Dendritic cell treated with granulocyte-macrophage colony-stimulating factor and Interleukin-4, amounts not matched to agents 40 ng/mL and 50 ng/mL, for 4 days (primary cell): ENCODE results near the gene VASH1.

Experiments used
- H3K27ac Mint-ChIP-seq: one replicate; pipeline ENCODE4 v1.8.0; 2022; ENCODE audit warnings: mild to moderate bottlenecking, mixed read lengths
- H3K27me3 Mint-ChIP-seq: one replicate; pipeline ENCODE4 v1.8.0; 2022; ENCODE audit warnings: mild to moderate bottlenecking, mixed read lengths
- H3K36me3 Mint-ChIP-seq: one replicate; pipeline ENCODE4 v1.8.0; 2022; ENCODE audit warnings: low read depth, mixed read lengths
- H3K4me1 Mint-ChIP-seq: one replicate; pipeline ENCODE4 v1.8.0; 2022; ENCODE audit warnings: low read depth, mixed read lengths
- H3K4me3 Mint-ChIP-seq: one replicate; pipeline ENCODE4 v1.8.0; 2022; ENCODE audit warnings: mild to moderate bottlenecking, moderate library complexity, mixed read lengths
- H3K9me3 Mint-ChIP-seq: one replicate; pipeline ENCODE4 v1.8.0; 2022; ENCODE audit warnings: mixed read lengths
- intact Hi-C: fragments of 100-400 bp; cut with micrococcal nuclease; formaldehyde crosslinking; loops from one replicate; pipeline ENCODE4 v1.15.0; 2022

VASH1 gene

DNA sequence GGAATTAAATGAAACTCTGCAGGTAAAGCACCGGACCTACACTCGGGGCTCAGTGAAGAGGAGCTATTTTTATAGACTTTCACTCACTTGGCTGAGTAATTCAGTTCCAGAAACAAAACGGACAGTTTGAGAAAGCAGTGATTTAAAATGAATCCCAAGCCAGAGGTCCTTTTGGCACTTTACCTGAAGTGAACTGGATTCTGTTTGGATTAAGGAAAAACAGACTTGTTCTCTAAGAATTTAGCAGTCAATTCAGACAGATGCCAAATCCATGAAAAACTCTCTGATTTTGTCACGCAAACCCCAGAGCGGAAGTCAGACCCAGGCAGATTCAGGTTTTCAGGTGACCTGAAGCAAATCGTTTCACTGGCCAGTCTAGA is 4.9 kb upstream of the VASH1 start:
- Mint-ChIP-seq H3K4me3 (no peak overlapping the region), H3K36me3 (no peaks in the 10 kb centered on the region), H3K4me1 (peaks cover 58% of the 10 kb centered on the region)

DNA sequence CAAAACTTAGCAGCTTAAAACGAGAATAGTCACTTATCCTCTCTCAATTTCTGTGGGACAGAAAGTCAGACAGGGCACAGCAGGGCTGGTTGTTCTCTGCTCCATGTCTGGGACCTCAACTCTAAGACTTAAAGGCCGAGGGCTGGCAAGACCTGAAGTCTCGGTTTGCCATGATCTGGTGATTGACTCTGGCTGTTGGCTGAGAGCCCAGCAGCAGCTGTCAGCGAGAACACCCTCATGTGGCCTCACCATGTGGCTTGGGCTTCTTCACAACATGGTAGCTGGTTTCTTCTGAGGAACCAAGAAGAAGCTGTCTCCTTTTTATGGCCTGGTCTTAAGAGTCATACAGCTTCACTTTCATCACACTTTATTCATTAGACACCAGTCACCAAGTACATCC is 1.7 kb upstream of the VASH1 start:
- H3K4me3 Mint-ChIP-seq: no peak overlapping the region

More for the DNA sequence above, 4.9 kb upstream of the VASH1 start:
- intact Hi-C loops: no loop called here
- Mint-ChIP-seq H3K9me3 (no peaks in the 10 kb centered on the region), H3K27ac (peak overlapping the region; percentile 21), H3K27me3 (peaks cover 4% of the 10 kb centered on the region)

DNA sequence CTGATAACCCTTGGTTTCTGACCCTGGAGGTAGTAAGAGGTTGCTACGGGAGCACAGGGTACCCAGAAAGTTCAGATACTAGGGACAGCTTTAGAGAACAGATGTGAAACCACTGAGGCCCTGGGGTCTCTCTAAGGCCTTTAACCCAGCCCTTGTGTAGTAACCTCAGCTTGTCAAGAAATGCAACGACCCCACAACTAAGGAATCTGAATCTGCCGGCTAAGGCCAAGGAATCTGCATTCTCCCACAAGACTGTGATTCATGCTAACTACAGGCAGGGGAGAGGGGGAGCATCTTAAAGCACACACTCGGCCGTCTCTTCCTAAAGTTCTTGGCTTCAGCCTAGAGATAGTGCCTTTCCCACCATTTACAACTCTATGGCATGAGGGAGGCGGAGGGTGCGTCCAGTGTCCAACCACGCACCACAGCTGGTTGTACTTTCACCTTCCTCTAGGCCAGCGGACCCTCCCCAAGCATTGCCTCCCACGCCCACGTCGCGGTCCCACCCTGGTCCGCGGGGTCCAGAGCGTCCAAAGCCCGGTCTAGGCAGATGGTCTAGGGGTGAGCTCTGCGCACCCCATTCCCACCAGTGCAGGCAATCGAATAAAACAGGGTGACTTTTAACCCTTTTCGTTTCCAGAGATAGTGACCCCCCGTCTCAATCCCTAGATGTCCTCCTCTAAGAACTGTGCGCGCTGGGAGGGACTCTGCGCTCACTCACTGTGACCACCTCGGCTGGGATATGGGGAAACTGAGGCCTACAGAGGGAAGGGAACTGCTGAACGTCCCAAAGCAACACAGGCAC is 735 bp upstream of the VASH1 start:
- Mint-ChIP-seq H3K9me3 (no peaks in the 10 kb centered on the region), H3K27me3 (peaks cover 2% of the 10 kb centered on the region), H3K36me3 (peaks cover 25% of the 10 kb centered on the region), H3K4me3 (peak overlapping the region; percentile 88), H3K4me1 (peaks cover 67% of the 10 kb centered on the region), H3K27ac (peak overlapping the region; percentile 81)
- intact Hi-C loops: loop anchor here (5.0 kb wide), 1 partner anchor 38 kb away; no protein-coding TSS in a partner anchor

More for the DNA sequence above, 1.7 kb upstream of the VASH1 start:
- no peaks in the 10 kb centered on the region for H3K9me3 Mint-ChIP-seq
- H3K27ac Mint-ChIP-seq: no peak overlapping the region
- intact Hi-C loops: no loop called here
- H3K4me1 Mint-ChIP-seq: peaks cover 63% of the 10 kb centered on the region
- peaks cover 16% of the 10 kb centered on the region for H3K36me3 Mint-ChIP-seq
- H3K27me3 Mint-ChIP-seq: peaks cover 4% of the 10 kb centered on the region

DNA sequence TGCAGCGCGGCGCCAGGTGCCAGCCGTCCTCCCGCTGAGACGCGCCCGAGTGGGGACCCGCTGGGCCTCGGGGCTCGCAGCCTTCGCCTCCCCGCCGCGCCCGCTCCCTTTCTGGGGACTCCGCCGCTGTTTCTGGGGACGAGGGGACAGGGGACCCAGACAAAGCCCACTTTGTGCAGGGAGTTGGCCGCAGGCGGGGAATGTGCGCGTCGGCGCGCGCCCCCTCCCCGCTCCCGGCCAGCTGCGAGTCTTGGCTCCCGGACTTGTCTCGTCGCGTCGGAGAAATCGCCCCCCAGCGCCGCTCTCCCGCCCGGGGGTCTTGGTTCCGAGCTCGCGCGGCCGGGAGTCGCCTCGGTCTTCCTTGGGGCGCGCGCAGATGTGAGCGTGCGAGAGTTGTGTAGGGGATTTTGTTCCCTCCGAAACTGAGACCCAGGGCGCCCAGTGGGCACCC is 717 bp downstream of the VASH1 start:
- intact Hi-C loops: loop anchor here (5.0 kb wide), 1 partner anchor 40 kb away; no protein-coding TSS in a partner anchor
- H3K4me1 Mint-ChIP-seq: peaks cover 73% of the 10 kb centered on the region
- peak overlapping the region; percentile 88 for H3K4me3 Mint-ChIP-seq
- H3K27me3 Mint-ChIP-seq: peaks cover 2% of the 10 kb centered on the region
- H3K36me3 Mint-ChIP-seq: peaks cover 38% of the 10 kb centered on the region
- H3K9me3 Mint-ChIP-seq: no peaks in the 10 kb centered on the region
- H3K27ac Mint-ChIP-seq: peak overlapping the region; percentile 86

DNA sequence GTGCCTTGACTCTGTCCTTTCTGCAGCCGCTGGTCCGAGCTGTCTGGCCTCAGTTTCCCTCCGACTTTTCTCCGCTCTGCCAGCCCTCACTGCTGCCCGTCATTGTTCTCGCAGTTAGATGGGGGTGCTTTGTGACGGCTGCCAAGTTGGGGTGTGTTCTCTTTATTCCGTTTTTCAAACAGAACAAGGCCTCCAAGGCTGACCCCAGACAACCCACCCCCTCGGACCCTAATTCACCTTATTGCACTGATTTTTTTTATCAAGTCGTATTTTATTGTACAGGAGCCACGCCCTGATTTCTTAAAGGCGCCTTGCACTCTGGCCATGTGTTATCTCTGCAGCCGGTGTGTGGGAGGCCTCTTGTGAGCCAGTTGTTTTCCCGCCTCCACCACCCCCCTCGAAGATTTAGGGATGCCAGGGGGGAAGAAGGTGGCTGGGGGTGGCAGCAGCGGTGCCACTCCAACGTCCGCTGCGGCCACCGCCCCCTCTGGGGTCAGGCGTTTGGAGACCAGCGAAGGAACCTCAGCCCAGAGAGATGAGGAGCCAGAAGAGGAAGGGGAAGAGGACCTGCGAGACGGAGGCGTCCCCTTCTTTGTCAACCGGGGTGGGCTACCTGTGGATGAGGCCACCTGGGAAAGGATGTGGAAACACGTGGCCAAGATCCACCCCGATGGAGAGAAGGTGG is 1.3 kb downstream of the VASH1 start:
- Mint-ChIP-seq H3K4me1 (peaks cover 77% of the 10 kb centered on the region), H3K27me3 (peaks cover 2% of the 10 kb centered on the region), H3K4me3 (peak overlapping the region; percentile 88), H3K36me3 (peaks cover 38% of the 10 kb centered on the region), H3K9me3 (no peaks in the 10 kb centered on the region), H3K27ac (peak overlapping the region; percentile 86)
- intact Hi-C loops: loop anchor here (5.0 kb wide), 1 partner anchor 40 kb away; no protein-coding TSS in a partner anchor

DNA sequence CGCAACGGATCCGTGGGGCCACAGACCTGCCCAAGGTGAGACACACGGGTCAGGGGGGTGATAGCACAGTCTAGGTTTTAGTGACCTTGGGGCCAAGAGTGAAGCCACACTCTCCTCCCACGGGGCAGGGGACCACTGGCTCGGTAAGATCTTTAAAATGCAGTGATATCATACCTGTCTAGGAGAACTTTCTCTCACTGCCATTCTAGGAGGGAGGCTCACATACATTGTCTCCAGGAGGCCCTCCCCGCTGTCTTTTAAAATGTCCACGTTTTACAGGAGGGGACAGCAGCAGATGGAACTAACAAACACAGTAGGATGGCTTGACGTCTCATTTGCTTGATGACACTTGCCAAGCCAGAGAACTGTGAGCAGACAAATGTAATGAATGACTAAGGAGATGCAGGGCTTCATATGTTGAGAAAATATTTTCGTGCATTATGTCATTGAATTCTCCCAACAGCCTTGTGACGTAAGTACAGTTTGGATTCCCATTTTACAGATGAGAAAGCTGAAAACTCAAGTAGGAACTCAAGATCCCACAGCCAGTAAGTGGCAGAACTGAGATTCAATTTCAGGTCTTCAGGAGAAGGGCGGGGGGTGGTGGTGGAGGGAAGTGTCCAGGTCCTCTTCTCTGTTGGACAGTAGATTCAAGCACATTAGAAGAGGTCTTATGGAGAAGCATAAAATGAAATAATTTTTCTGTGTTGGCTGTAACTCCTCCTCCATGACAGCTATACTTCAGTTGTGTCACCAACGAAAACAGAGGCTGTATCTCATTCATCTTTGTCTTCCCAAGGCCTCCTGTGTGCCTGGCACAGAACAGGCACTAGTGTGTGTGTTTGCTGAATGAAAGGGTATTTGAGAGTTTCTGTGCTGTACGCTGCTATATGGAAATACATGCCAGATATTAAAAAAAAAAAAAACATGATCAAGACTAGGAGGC is 2.1 kb downstream of the VASH1 start:
- Mint-ChIP-seq H3K27ac (peak overlapping the region; percentile 86), H3K36me3 (peaks cover 38% of the 10 kb centered on the region), H3K9me3 (no peaks in the 10 kb centered on the region), H3K27me3 (no peaks in the 10 kb centered on the region), H3K4me1 (peaks cover 79% of the 10 kb centered on the region), H3K4me3 (peak overlapping the region; percentile 88)
- intact Hi-C loops: loop anchor here (5.0 kb wide), 1 partner anchor 41 kb away; no protein-coding TSS in a partner anchor

DNA sequence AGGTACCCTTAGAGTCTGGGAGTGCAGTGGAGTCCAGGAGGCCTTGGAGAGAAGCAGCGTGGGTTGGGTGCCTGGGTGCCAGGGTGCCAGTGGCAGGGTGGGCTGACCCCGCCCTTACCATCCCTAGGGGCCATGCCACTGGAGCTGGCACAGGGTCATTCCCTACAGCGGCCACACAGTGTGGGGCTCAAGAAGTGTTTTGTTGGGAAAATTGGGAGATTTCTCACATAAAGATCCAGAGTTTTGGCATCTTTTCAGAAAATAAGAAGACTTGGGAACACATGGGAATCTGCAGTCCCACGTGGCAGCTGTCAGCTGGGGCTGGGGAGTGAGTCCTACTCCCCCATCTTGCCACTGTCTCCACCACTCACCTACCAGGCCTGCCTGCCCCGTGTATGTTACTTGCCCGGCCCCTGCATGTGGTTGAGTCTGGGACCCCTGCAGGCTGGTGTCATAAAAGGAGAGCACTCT is 4.2 kb downstream of the VASH1 start:
- Mint-ChIP-seq H3K27ac (no peak overlapping the region), H3K4me1 (peaks cover 82% of the 10 kb centered on the region)

DNA sequence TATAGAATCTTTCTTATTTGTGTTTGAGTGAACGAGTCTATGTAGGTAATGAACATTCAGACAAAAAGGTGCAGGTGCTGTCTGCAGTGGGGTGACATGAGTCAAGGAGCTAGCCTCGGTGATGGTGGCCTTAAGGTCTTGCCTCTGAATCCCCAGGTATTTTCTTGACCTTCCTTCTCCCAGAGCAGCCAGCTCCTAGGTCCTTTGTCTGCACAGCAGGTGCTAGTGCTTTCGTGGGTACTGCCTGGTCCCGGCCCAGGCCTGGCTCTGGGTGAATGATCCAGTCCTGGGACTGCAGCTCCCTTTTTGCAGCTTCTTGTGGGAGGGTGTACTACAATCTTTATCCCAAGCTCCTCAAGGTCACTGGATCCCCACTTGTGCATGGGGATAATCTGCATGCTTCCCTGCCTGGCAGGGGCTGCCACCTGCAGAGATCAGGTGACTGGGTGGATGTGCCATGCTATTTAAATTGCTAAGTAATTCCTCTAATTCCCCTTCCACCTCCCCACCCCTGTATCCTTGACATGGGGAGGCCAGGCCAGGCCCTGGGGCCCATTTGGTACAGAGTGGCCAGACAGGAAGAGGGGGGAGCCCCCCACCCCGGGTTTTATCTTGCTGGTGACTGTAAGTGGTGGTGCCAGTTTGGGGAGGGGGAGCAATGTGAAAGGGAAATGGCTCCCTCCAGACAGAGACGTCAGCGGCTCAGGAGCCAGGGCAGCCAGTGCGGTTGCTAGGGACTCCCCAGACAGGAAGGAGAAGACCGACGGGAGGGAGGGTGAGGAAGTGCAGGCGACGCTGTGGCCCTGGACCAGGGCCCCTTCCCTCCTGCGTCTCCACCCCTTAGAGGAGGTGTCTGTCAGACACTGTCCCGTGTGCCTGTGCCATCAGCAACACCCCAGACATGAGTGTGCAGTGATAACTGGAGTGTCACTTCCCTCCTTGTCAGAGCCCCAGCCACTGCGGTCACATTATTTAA is 6.7 kb downstream of the VASH1 start:
- Mint-ChIP-seq H3K9me3 (no peaks in the 10 kb centered on the region), H3K27me3 (no peaks in the 10 kb centered on the region), H3K27ac (peak overlapping the region; percentile 77), H3K4me3 (peak overlapping the region; percentile 33), H3K36me3 (peaks cover 57% of the 10 kb centered on the region), H3K4me1 (peaks cover 95% of the 10 kb centered on the region)
- intact Hi-C loops: no loop called here

More for the DNA sequence above, 4.2 kb downstream of the VASH1 start:
- Mint-ChIP-seq H3K36me3 (peaks cover 56% of the 10 kb centered on the region), H3K27me3 (no peaks in the 10 kb centered on the region), H3K9me3 (no peaks in the 10 kb centered on the region), H3K4me3 (no peak overlapping the region)
- intact Hi-C loops: no loop called here

DNA sequence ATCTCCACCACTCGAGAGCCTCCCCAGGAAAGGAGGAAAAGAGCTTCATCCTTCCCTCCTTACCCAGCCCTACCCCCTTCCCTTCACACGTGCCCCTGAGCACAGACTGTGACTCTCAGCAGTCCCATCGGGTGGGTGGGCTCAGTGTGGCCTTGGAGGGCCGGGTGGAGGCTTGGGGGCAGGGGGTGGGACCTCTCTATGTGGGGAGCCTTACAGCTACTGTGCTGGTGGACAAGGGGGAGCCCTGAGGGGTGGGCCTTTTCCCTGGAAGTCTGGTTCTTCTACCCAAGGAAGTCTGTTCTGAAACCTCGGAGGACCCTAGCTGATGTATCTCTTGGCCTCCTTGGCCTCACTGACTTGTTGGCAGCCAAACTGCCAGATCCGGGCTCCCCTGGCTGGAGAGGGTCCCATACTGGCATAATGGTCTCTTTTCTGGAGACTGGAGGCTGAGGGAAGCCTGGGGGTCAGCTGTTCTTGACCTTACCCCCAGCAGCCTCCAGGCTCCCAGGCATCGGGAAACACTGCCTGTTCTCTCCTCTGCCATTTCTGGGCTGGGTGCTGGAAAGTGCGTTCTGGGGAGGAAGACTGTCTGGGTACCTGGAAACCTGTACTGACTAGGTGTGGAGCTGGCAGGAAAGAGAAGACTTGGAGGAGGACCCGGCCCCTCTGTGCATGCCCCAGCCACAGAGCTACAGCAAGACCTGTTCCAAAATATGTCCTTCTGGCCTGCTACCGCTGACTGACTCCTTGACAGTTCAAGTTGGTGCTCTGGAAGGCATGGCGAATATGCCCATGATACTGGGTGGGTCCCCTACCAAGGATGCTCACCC is 7.6 kb downstream of the VASH1 start:
- intact Hi-C loops: no loop called here

DNA sequence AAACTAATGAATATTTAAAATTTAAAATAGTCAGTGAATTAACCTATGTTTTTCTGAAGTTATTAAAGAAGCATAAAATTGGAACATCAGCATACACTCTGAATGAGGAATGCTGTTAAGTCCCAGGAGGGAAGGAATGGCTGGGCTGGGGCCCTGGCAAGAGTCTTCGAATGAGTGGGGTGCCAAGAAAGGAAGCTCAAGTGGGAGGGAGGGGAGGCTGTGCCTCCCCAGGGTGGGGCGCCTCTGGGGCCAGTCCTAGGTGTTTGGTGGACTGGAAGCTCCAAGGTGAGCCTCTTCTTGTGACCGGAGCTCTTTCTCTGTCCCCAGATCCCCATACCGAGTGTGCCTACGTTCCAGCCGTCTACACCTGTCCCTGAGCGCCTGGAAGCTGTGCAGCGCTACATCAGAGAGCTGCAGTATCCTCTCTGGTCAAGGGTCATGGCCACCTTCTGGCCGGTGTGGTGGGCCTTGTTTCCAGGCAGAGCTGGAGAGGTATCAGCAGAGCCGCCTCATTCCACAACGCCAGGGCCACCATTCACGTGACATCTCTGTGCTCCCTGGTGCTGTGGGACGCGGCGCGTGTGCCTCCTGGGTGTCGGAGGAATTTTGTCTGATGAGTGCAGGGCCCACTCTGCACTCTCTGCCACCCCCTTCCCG is 8.5 kb downstream of the VASH1 start:
- Mint-ChIP-seq H3K4me3 (no peak overlapping the region), H3K4me1 (peaks cover 96% of the 10 kb centered on the region), H3K27ac (peak overlapping the region; percentile 77), H3K27me3 (no peaks in the 10 kb centered on the region), H3K9me3 (no peaks in the 10 kb centered on the region), H3K36me3 (peaks cover 62% of the 10 kb centered on the region)
- intact Hi-C loops: no loop called here

More for the DNA sequence above, 7.6 kb downstream of the VASH1 start:
- H3K9me3 Mint-ChIP-seq: no peaks in the 10 kb centered on the region
- peaks cover 56% of the 10 kb centered on the region for H3K36me3 Mint-ChIP-seq
- H3K4me1 Mint-ChIP-seq: peaks cover 95% of the 10 kb centered on the region
- H3K4me3 Mint-ChIP-seq: peak overlapping the region; percentile 13
- peak overlapping the region; percentile 77 for H3K27ac Mint-ChIP-seq
- no peaks in the 10 kb centered on the region for H3K27me3 Mint-ChIP-seq

DNA sequence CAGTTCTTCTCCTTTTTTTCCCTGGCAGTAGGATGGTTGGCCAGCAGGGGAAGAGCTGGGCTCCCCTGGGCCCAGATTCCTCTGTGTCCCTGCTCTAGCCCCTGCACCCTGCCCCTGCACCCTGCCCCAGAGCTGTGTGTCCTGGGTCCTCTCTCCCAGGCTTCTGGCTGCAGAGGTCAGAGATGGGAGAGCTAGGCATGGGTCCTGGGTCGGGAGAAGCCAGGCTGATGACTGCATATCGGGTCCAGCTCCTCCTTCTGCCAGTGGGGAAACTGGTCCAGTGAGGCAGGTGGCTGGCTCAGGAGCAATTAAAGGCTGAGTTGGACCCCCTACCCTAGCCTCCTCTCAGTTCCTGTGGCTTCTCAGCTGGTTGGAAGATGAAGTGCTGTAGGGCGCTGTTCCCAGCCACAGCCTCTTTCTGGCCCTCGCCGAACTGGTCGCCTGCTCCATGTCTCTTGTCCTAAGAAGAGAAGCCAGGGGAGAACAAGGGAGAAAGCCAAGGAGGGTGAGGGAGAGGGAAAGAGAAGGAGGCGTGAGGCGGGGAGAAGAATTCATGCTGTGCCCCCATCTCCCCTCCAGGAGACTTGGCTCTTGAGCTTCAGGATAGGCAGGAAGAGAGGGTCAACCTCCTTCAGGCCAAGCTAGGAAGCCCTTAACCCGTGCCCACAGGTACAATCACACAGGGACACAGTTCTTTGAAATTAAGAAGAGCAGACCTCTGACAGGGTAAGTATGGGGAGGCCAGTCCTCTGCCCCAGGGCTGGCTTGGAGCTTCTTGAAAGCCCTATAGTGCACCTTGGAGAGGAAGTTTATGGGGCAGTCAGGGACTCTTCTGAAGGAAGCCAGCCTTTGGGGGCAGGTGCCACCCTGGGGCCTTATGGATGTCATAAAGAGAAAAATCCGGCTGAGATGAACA is 9.5 kb downstream of the VASH1 start:
- Mint-ChIP-seq H3K27ac (peak overlapping the region; percentile 77), H3K36me3 (peaks cover 62% of the 10 kb centered on the region), H3K4me3 (no peak overlapping the region), H3K9me3 (no peaks in the 10 kb centered on the region), H3K4me1 (peaks cover 96% of the 10 kb centered on the region), H3K27me3 (no peaks in the 10 kb centered on the region)
- intact Hi-C loops: no loop called here
